K562 (cell line): Measurements from ENCODE around the gene INPP1. TPM values are rescaled to one million over a fixed set of nuclear protein-coding genes. Genes with fewer than 3 reads are reported as not detected.

ENCODE experiments used
- CEBPB ChIP-seq: fragments of 450-650 bp; IDR thresholded peaks from 2 replicates; pipeline ENCODE4 v1.6.1; 2016; ENCODE audit warnings: missing genetic modification characterization, missing compliant biosample characterization
- polyA plus RNA-seq, 8 experiments: library from polyadenylated mRNA; depleted of rRNA in 4 of 8; stranded (reverse) in 5 of 8; unstranded in 3 of 8; fragments of >200 nt; fragmentation: Nextera tagmentation in 2 of 8; fragmentation: Illumina TruSeq in 1 of 8; extraction: Ambion mirVana in 2 of 8; extraction: Trizol in 1 of 8; gene quantifications; 2 replicates each; pipeline versions ENCODE4 v1.2.1 to v1.2.3, GENCODE V29; 2011 to 2014; ENCODE audit warnings: inconsistent platforms in 1 of 8, missing spikeins in 1 of 8
- total RNA-seq, 7 experiments: library from RNA; depleted of rRNA in 6 of 7; stranded (reverse); fragments of >200 nt in 6 of 7; fragmentation: Illumina TruSeq in 2 of 7; extraction: Trizol in 2 of 7; gene quantifications; 2 replicates each; pipeline versions ENCODE4 v1.2.1 to v1.2.3, GENCODE V29; 2011 to 2021; ENCODE audit warnings: low replicate concordance in 1 of 7
- TF ChIP-seq, protein P1 (sequence below): fragments of 250-450 bp; sonication (Bioruptor Pico); IDR thresholded peaks from 2 replicates; pipeline ENCODE4 v1.5.0; 2021; ENCODE audit warnings: mild to moderate bottlenecking, borderline replicate concordance
- TF ChIP-seq, protein P2 (sequence below), 2 experiments: fragments of 450-650 bp; IDR thresholded peaks; 2 replicates each; pipeline ENCODE4 v1.6.1; 2018; ENCODE audit warnings: mild to moderate bottlenecking in 2 of 2, low read depth in 1 of 2; ENCODE audit not compliant: partially characterized antibody in 2 of 2

Gene INPP1
- total and polyA plus RNA-seq, 9 of the 15 experiments (the other 6 are each of a cell fraction or from before 2014, with no cell fraction given): 3.7 to 11.8 (median 6.5) TPM

DNA sequence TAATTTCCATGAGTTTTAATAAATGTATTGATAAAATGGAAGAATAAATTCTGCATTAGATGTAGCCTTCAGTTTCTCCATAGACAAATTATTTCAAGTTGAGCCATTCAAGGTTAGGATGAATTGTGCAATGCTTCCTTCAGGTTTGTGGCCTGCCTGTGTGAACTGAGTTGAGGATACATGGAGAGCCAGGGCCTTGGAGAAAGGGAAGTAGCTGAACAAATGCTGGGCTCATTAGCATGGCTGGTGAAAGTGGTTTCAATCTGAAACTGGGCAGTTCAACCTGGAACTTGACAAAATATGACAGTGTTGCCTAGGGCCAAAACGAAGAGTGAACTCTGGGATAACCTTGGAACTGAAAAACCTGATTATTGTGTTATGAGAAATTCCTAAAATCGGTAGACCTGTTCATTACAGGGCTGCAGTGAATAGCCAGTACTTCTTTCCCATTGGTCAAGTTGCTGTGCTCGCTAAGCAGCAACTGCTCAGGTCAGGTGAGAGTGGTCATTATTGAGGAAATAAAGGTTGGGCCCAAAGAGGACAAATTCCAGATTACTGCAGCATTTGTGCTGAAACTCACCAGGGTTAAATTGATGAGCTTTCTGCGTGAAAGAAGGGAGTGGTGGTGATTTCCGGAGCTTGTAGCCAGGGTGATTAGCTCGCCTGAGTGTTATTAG is 12.7 kb downstream of the INPP1 start (continued):
- TF ChIP-seq, protein P1, sequence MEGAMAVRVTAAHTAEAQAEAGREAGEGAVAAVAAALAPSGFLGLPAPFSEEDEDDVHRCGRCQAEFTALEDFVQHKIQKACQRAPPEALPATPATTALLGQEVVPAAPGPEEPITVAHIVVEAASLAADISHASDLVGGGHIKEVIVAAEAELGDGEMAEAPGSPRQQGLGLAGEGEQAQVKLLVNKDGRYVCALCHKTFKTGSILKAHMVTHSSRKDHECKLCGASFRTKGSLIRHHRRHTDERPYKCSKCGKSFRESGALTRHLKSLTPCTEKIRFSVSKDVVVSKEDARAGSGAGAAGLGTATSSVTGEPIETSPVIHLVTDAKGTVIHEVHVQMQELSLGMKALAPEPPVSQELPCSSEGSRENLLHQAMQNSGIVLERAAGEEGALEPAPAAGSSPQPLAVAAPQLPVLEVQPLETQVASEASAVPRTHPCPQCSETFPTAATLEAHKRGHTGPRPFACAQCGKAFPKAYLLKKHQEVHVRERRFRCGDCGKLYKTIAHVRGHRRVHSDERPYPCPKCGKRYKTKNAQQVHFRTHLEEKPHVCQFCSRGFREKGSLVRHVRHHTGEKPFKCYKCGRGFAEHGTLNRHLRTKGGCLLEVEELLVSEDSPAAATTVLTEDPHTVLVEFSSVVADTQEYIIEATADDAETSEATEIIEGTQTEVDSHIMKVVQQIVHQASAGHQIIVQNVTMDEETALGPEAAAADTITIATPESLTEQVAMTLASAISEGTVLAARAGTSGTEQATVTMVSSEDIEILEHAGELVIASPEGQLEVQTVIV (CRISPR knock-in tag): no peak
- peak; percentile 91 for TF ChIP-seq CEBPB (tag)
- TF ChIP-seq, protein P2, sequence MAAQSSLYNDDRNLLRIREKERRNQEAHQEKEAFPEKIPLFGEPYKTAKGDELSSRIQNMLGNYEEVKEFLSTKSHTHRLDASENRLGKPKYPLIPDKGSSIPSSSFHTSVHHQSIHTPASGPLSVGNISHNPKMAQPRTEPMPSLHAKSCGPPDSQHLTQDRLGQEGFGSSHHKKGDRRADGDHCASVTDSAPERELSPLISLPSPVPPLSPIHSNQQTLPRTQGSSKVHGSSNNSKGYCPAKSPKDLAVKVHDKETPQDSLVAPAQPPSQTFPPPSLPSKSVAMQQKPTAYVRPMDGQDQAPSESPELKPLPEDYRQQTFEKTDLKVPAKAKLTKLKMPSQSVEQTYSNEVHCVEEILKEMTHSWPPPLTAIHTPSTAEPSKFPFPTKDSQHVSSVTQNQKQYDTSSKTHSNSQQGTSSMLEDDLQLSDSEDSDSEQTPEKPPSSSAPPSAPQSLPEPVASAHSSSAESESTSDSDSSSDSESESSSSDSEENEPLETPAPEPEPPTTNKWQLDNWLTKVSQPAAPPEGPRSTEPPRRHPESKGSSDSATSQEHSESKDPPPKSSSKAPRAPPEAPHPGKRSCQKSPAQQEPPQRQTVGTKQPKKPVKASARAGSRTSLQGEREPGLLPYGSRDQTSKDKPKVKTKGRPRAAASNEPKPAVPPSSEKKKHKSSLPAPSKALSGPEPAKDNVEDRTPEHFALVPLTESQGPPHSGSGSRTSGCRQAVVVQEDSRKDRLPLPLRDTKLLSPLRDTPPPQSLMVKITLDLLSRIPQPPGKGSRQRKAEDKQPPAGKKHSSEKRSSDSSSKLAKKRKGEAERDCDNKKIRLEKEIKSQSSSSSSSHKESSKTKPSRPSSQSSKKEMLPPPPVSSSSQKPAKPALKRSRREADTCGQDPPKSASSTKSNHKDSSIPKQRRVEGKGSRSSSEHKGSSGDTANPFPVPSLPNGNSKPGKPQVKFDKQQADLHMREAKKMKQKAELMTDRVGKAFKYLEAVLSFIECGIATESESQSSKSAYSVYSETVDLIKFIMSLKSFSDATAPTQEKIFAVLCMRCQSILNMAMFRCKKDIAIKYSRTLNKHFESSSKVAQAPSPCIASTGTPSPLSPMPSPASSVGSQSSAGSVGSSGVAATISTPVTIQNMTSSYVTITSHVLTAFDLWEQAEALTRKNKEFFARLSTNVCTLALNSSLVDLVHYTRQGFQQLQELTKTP (IDR thresholded peaks at IDR 0.05; ENCODE audit: low read depth in 1 of 2, partially characterized antibody in 2 of 2): no peak
